ENCODE data around the gene TIRAP. TPM values are rescaled to one million over a fixed set of nuclear protein-coding genes. Genes with fewer than 3 reads are reported as not detected.

Gene TIRAP
- total RNA-seq, 1 donor from 2014 or later: 2.3 TPM

GRCh38 chr11:126257144-126257543 lies 25.7 kb upstream of the TIRAP start:
- no peak for TF ChIP-seq CTCF (conservative IDR thresholded peaks at IDR 0.05; ENCODE audit: low read depth, low read length)
- DNase-seq (ENCODE audit: low read depth): no peak
- no peak overlapping the region for H3K4me3 ChIP-seq (ENCODE audit: low read depth, low read length)

GRCh38 chr11:126257764-126258163 lies 25.1 kb upstream of the TIRAP start:
- no peak for DNase-seq (ENCODE audit: low read depth)
- no peak for TF ChIP-seq CTCF (conservative IDR thresholded peaks at IDR 0.05; ENCODE audit: low read depth, low read length)

GRCh38 chr11:126262216-126262615 lies 20.7 kb upstream of the TIRAP start:
- no peak for DNase-seq (ENCODE audit: low read depth)
- no peak overlapping the region for H3K4me3 ChIP-seq (ENCODE audit: low read depth, low read length)
- no peak for TF ChIP-seq CTCF (conservative IDR thresholded peaks at IDR 0.05; ENCODE audit: low read depth, low read length)

More at GRCh38 chr11:126257764-126258163, 25.1 kb upstream of the TIRAP start:
- H3K4me3 ChIP-seq (ENCODE audit: low read depth, low read length): no peak overlapping the region

- TF ChIP-seq CTCF (conservative IDR thresholded peaks at IDR 0.05; ENCODE audit: low read depth, low read length): no peak
- DNase-seq (ENCODE audit: low read depth): no peak
- no peak overlapping the region for H3K4me3 ChIP-seq (ENCODE audit: low read depth, low read length)
Measured at GRCh38 chr11:126263489-126263888, 19.4 kb upstream of the TIRAP start.

- TF ChIP-seq CTCF (conservative IDR thresholded peaks at IDR 0.05; ENCODE audit: low read depth, low read length): peak; percentile 24
- H3K4me3 ChIP-seq (ENCODE audit: low read depth, low read length): no peak overlapping the region
- no peak for DNase-seq (ENCODE audit: low read depth)
Measured at GRCh38 chr11:126265811-126266210, 17.1 kb upstream of the TIRAP start.

GRCh38 chr11:126267650-126268049 lies 15.2 kb upstream of the TIRAP start:
- TF ChIP-seq CTCF (conservative IDR thresholded peaks at IDR 0.05; ENCODE audit: low read depth, low read length): no peak
- H3K4me3 ChIP-seq (ENCODE audit: low read depth, low read length): peak overlapping the region; percentile 100
- DNase-seq (ENCODE audit: low read depth): no peak

GRCh38 chr11:126268361-126268707 lies 14.6 kb upstream of the TIRAP start:
- TF ChIP-seq CTCF (conservative IDR thresholded peaks at IDR 0.05; ENCODE audit: low read depth, low read length): no peak
- no peak for DNase-seq (ENCODE audit: low read depth)
- peak overlapping the region; percentile 100 for H3K4me3 ChIP-seq (ENCODE audit: low read depth, low read length)

All from epithelial cell of proximal tubule (primary cell).